K562 (cell line): ENCODE measurements around the gene MAU2. TPM values are rescaled to one million over a fixed set of nuclear protein-coding genes. Genes with fewer than 3 reads are reported as not detected.

Source experiments
- ATAC-seq: fragments of 200-7000 bp; cut with Tn5 transposase; 3 replicates; pipeline ENCODE4 v1.9.1; 2020; ENCODE audit warnings: moderate library complexity
- BruUV-seq: library from RNA; stranded (reverse); fragments of 400-500 nt; replicated peaks from 2 replicates; lab custom pipeline; 2021; lab: Mats Ljungman, UMichigan
- CTCF ChIA-PET: fragments of 300-600 bp; formaldehyde crosslinking; extraction: SDS; loops from one replicate; lab custom pipeline; 2021; ENCODE audit warnings: low intra/inter-chr PET ratio; lab: Yijun Ruan, JAX
- POLR2A ChIA-PET: fragments of 300-600, 350-650 bp; sonication (Branson Sonifier 250); formaldehyde crosslinking; extraction: SDS; loops from one replicate; lab custom pipeline; 2021; ENCODE audit warnings: antibody characterized with exemption, inconsistent platforms; lab: Yijun Ruan, JAX
- DNase-seq, 4 experiments: peaks; one replicate each; pipeline versions ENCODE4 v3.0.0 to v3.0.0-alpha.2; 2011 to 2018; ENCODE audit warnings: low spot score in 3 of 4, mixed read lengths in 3 of 4; ENCODE audit errors: extremely low read depth in 1 of 4
- FAIRE-seq: peaks from 2 replicates; lab custom pipeline; 2011; peaks lifted over from hg19 to GRCh38; lab: Jason Lieb, UNC
- H2AFZ ChIP-seq: 2 replicates; pipeline ENCODE4 v1.6.0; 2011; ENCODE audit warnings: low read depth, low read length, control low read depth, inconsistent platforms
- H3K27ac ChIP-seq: fragments of 200-600 bp; 3 replicates; pipeline ENCODE4 v1.8.0; 2011; ENCODE audit warnings: low read depth, mild to moderate bottlenecking, control low read depth, inconsistent platforms, low read length, moderate library complexity, mixed read lengths; ENCODE audit errors: extremely low read depth
- H3K27me3 ChIP-seq, 2 experiments: fragments of 300-600 bp in 1 of 2; 2 replicates in 1 of 2; 3 replicates in 1 of 2; pipeline versions ENCODE4 v1.6.0 to v1.8.0; 2011; ENCODE audit warnings: inconsistent platforms in 2 of 2, low read length in 2 of 2, mild to moderate bottlenecking in 1 of 2, mixed read lengths in 1 of 2, moderate library complexity in 1 of 2; ENCODE audit not compliant: control insufficient read depth in 2 of 2, insufficient read depth in 2 of 2
- H3K36me3 ChIP-seq: fragments of 300-600 bp; 3 replicates; pipeline ENCODE4 v1.8.0; 2011; ENCODE audit warnings: mild to moderate bottlenecking, low read length, inconsistent platforms; ENCODE audit not compliant: control insufficient read depth, insufficient read depth
- H3K4me1 ChIP-seq, 2 experiments: fragments of 200-600 bp in 1 of 2; replicated peaks in 1 of 2; 2 replicates in 1 of 2; 3 replicates in 1 of 2; pipeline versions ENCODE4 v1.5.1 to v1.8.0; 2011; ENCODE audit warnings: inconsistent platforms in 2 of 2, low read length in 2 of 2, mild to moderate bottlenecking in 1 of 2, mixed read lengths in 1 of 2, moderate library complexity in 1 of 2; ENCODE audit not compliant: control insufficient read depth in 2 of 2, insufficient read depth in 2 of 2
- H3K4me2 ChIP-seq: 2 replicates; pipeline ENCODE4 v1.6.1; 2011; ENCODE audit warnings: low read length, control low read depth, inconsistent platforms, mixed read lengths; ENCODE audit not compliant: insufficient read depth
- H3K4me3 ChIP-seq: fragments of 200-600 bp; sonication (generic), shearing (Covaris generic); 2 replicates; pipeline ENCODE4 v1.5.1; 2016; ENCODE audit warnings: control low read depth, inconsistent platforms
- H3K79me2 ChIP-seq: fragments of 200-600 bp; 3 replicates; pipeline ENCODE4 v1.8.0; 2011; ENCODE audit warnings: low read length, inconsistent platforms; ENCODE audit not compliant: control insufficient read depth, insufficient read depth
- H3K9ac ChIP-seq, 2 experiments: 2 replicates each; pipeline versions ENCODE4 v1.6.0 to v1.6.1; 2011; ENCODE audit warnings: low read depth in 2 of 2, low read length in 2 of 2, control low read depth in 1 of 2, inconsistent platforms in 1 of 2, mild to moderate bottlenecking in 1 of 2, mixed read lengths in 1 of 2; ENCODE audit not compliant: insufficient read depth in 1 of 2
- H3K9me1 ChIP-seq: one replicate; pipeline ENCODE4 v1.6.0; 2011; ENCODE audit warnings: inconsistent platforms, mild to moderate bottlenecking, low read length, moderate library complexity; ENCODE audit not compliant: control insufficient read depth, insufficient read depth
- H3K9me3 ChIP-seq: replicated peaks from 2 replicates; pipeline ENCODE4 v1.5.1; 2011; ENCODE audit warnings: low read depth, low read length, inconsistent platforms; ENCODE audit not compliant: control insufficient read depth, insufficient read depth
- H4K20me1 ChIP-seq: replicated peaks from 2 replicates; pipeline ENCODE4 v1.6.1; 2011; ENCODE audit warnings: low read length, inconsistent platforms, mixed read lengths; ENCODE audit not compliant: control insufficient read depth, insufficient read depth
- CAMTA2 ChIP-seq: fragments of 250-450 bp; sonication (Bioruptor Pico); conservative IDR thresholded peaks from 2 replicates; pipeline ENCODE4 v1.5.1; 2022
- CBFA2T2 ChIP-seq: fragments of 450-650 bp; conservative IDR thresholded peaks from 2 replicates; pipeline ENCODE4 v1.6.1; 2017; ENCODE audit warnings: mild to moderate bottlenecking
- DNMT1 ChIP-seq: fragments of 450-650 bp; IDR thresholded peaks from 2 replicates; pipeline ENCODE4 v1.6.1; 2016; ENCODE audit warnings: antibody characterized with exemption, mild to moderate bottlenecking
- NFXL1 ChIP-seq: fragments of 450-650 bp; formaldehyde crosslinking; IDR thresholded peaks from 2 replicates; pipeline ENCODE4 v1.4.0; 2021; ENCODE audit warnings: mild to moderate bottlenecking
- NONO ChIP-seq, 2 experiments: fragments of 200-400 bp in 1 of 2; fragments of 450-650 bp in 1 of 2; formaldehyde crosslinking in 1 of 2; IDR thresholded peaks; 2 replicates each; pipeline ENCODE4 v1.6.1; 2017; ENCODE audit warnings: low read depth in 2 of 2, mild to moderate bottlenecking in 2 of 2, moderate library complexity in 2 of 2, low read length in 1 of 2
- NR3C1 ChIP-seq: sonication (generic); formaldehyde crosslinking; IDR thresholded peaks from 2 replicates; pipeline ENCODE4 v1.8.1; 2022; ENCODE audit warnings: missing genetic modification reagents
- SAP30 ChIP-seq: fragments of 200-600 bp; sonication (generic); IDR thresholded peaks from 2 replicates; pipeline ENCODE4 v1.6.1; 2012; ENCODE audit warnings: borderline replicate concordance, low read depth, mild to moderate bottlenecking, moderate library complexity, low read length, control low read depth, inconsistent platforms; ENCODE audit not compliant: insufficient read depth, poor library complexity, severe bottlenecking
- SMAD2 ChIP-seq: fragments of 150-350 bp; IDR thresholded peaks from 2 replicates; pipeline ENCODE4 v1.6.1; 2014; ENCODE audit warnings: low read depth, mild to moderate bottlenecking, low read length
- THAP12 ChIP-seq: fragments of 250-450 bp; sonication (Bioruptor Pico); IDR thresholded peaks from 2 replicates; pipeline ENCODE4 v1.9.0; 2021; ENCODE audit warnings: mild to moderate bottlenecking, inconsistent platforms
- ZNF384 ChIP-seq: IDR thresholded peaks from 2 replicates; pipeline ENCODE4 v1.6.1; 2012; ENCODE audit warnings: low read depth, low read length, improper control_type of control experiment
- ZNF785 ChIP-seq: fragments of 250-450 bp; sonication (Bioruptor Pico); IDR thresholded peaks from 2 replicates; pipeline ENCODE4 v1.4.0; 2020; ENCODE audit warnings: mild to moderate bottlenecking
- WGBS: fragments of 100-300 bp; shearing (Covaris generic); methylation state at CpG from one replicate; pipeline ENCODE4 v1.1.6; 2016; ENCODE audit warnings: low coverage, mixed read lengths; ENCODE audit not compliant: insufficient coverage; ENCODE audit errors: missing lambda C conversion rate; 5-methylcytosine and 5-hydroxymethylcytosine counted together
- in situ Hi-C: fragments of 300-500 bp; cut with MboI; formaldehyde crosslinking; loops from 4 replicates; pipeline ENCODE4 v1.15.0; 2018; ENCODE audit warnings: inconsistent platforms, mixed read lengths
- intact Hi-C: fragments of 100-400 bp; cut with micrococcal nuclease; formaldehyde crosslinking; loops from 2 replicates; pipeline ENCODE4 v1.14.2; 2022
- polyA plus RNA-seq, 8 experiments: library from polyadenylated mRNA; depleted of rRNA in 4 of 8; stranded (reverse) in 5 of 8; unstranded in 3 of 8; fragments of >200 nt; fragmentation: Nextera tagmentation in 2 of 8; fragmentation: Illumina TruSeq in 1 of 8; extraction: Ambion mirVana in 2 of 8; extraction: Trizol in 1 of 8; gene quantifications; 2 replicates each; pipeline versions ENCODE4 v1.2.1 to v1.2.3, GENCODE V29; 2011 to 2014; ENCODE audit warnings: inconsistent platforms in 1 of 8, missing spikeins in 1 of 8
- total RNA-seq, 7 experiments: library from RNA; depleted of rRNA in 6 of 7; stranded (reverse); fragments of >200 nt in 6 of 7; fragmentation: Illumina TruSeq in 2 of 7; extraction: Trizol in 2 of 7; gene quantifications; 2 replicates each; pipeline versions ENCODE4 v1.2.1 to v1.2.3, GENCODE V29; 2011 to 2021; ENCODE audit warnings: low replicate concordance in 1 of 7
- TF ChIP-seq, protein P1 (sequence below), 3 experiments: IDR thresholded peaks in 2 of 3; conservative IDR thresholded peaks in 1 of 3; 2 replicates each; pipeline ENCODE4 v1.5.1; 2011 to 2012; ENCODE audit warnings: low read length in 3 of 3, mild to moderate bottlenecking in 3 of 3, control low read depth in 2 of 3, improper control_type of control experiment in 1 of 3, inconsistent platforms in 1 of 3, low read depth in 1 of 3, mixed read lengths in 1 of 3, moderate library complexity in 1 of 3; ENCODE audit not compliant: insufficient read depth in 2 of 3

MAU2 gene
- total and polyA plus RNA-seq, 9 of the 15 experiments (the other 6 are each of a cell fraction or from before 2014, with no cell fraction given) = 1.2 to 48.1 (median 19.4) TPM

DNA sequence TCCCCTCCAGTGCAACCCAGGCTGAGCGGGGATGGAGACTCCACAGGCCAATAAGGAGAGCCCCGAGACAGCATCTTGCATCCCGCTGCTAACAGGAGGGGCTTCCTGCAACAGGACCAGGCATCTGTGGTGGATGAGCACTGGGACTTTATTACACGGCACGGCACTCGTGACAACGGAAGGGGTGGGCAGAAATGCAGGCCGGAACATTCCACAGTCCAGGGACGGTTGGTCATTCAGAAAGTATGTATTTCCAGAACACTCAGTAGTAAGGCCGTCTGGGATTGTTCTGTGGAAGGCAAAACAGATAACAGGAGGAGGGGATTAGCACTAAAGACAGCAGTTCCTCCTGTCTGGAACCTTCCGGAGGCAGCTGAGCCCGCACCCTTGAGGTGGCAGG is 44.2 kb upstream of the MAU2 start (continued):
- TF ChIP-seq ZNF785 (CRISPR knock-in tag) (no peak), NR3C1 (no peak), SAP30 (no peak), NONO (IDR thresholded peaks at IDR 0.05; ENCODE audit: low read depth in 2 of 2, low read length in 1 of 2) (no peak), CAMTA2 (CRISPR knock-in tag) (no peak), NFXL1 (CRISPR knock-in tag) (no peak), CBFA2T2 (no peak)
- TF ChIP-seq, protein P1, sequence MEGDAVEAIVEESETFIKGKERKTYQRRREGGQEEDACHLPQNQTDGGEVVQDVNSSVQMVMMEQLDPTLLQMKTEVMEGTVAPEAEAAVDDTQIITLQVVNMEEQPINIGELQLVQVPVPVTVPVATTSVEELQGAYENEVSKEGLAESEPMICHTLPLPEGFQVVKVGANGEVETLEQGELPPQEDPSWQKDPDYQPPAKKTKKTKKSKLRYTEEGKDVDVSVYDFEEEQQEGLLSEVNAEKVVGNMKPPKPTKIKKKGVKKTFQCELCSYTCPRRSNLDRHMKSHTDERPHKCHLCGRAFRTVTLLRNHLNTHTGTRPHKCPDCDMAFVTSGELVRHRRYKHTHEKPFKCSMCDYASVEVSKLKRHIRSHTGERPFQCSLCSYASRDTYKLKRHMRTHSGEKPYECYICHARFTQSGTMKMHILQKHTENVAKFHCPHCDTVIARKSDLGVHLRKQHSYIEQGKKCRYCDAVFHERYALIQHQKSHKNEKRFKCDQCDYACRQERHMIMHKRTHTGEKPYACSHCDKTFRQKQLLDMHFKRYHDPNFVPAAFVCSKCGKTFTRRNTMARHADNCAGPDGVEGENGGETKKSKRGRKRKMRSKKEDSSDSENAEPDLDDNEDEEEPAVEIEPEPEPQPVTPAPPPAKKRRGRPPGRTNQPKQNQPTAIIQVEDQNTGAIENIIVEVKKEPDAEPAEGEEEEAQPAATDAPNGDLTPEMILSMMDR (IDR thresholded peaks at IDR 0.05 in 2 of 3, conservative IDR thresholded peaks at IDR 0.05 in 1 of 3; ENCODE audit: insufficient read depth in 2 of 3, low read depth in 1 of 3, low read length in 3 of 3) = no peak

- Histone ChIP-seq H3K4me2 (no peak overlapping the region), H3K4me3 (no peak overlapping the region), H2AFZ (no peak overlapping the region), H3K27ac (no peak overlapping the region), H3K4me1 (peaks cover 0 to 9% of the 10 kb centered on the region in 2 experiments; a peak in 2 of 5 replicates), H3K9me3 (no peaks in the 10 kb centered on the region), H3K27me3 (no peaks in the 10 kb centered on the region), H3K79me2 (no peaks in the 10 kb centered on the region), H3K36me3 (peaks cover 61% of the 10 kb centered on the region; the same call in 2 of the 3 replicates), H4K20me1 (no peaks in the 10 kb centered on the region; the same call in 1 of the 2 replicates), H3K9ac (no peak overlapping the region), H3K9me1 (no peaks in the 10 kb centered on the region)
- FAIRE-seq (no peak), ATAC-seq (no peak), DNase-seq (no peak)
- CTCF ChIA-PET = no interaction called here
- WGBS = 95% methylated on average over 17 of the region's 20 CpGs
- intact Hi-C loops = no loop called here
- in situ Hi-C loops = no loop called here
- BruUV-seq = no TSS peak
- POLR2A ChIA-PET = no interaction called here
- TF ChIP-seq DNMT1 (no peak), SMAD2 (no peak), ZNF384 (no peak), THAP12 (CRISPR knock-in tag) (no peak)
These were observed 43.8 kb upstream of the MAU2 start for GRCh38 chr19:19276851-19277250.
